HG03066 (cell line): ENCODE data around the gene PLCD1.

Source experiments
- ATAC-seq: cut with Tn5 transposase; IDR thresholded peaks from one replicate; pipeline ENCODE4 v1.9.1; 2021; ENCODE audit warnings: low read depth; ENCODE audit not compliant: unreplicated experiment

The PLCD1 gene

DNA sequence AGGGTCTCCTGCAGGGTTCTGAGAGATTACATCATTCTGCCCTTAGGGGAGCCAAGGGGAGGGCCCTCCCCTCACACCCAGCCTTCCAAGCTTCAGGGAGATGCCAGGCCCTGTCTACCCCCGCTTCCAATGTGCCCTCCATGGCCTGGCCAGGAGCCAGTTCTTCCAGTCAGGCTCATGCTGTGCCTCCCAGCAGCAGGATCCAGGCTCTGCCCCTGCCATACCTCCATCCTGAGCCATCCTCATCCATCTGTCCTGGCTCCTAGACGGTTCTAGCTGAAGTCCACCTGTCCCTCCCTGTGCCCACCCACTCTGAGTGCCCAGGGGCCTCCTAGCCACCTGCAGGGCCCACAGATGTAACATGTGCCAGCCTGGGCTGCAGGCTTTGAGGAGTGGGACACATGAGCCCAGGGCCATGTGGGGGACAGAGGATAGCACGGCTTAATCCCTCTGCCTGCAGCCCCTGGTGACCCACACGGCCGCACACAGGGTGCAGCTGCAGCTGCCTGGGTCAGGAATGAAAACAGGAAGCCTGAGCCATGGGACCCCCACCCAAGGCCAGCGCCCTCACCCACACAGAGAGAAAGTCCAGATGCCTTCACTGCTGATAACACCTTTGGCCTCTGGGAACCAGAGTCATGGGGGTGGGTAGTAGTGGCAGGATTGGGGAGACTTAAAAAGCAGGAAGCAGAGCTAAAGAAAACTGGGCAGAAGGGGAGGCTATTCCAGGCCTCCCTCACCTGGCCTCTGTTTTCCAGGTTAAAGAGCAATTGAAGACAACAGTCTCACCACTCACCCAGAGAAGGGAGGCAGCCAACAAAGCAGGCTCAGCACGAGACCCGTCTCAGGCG lies 11.8 kb downstream of the PLCD1 start:
- no peak for ATAC-seq

DNA sequence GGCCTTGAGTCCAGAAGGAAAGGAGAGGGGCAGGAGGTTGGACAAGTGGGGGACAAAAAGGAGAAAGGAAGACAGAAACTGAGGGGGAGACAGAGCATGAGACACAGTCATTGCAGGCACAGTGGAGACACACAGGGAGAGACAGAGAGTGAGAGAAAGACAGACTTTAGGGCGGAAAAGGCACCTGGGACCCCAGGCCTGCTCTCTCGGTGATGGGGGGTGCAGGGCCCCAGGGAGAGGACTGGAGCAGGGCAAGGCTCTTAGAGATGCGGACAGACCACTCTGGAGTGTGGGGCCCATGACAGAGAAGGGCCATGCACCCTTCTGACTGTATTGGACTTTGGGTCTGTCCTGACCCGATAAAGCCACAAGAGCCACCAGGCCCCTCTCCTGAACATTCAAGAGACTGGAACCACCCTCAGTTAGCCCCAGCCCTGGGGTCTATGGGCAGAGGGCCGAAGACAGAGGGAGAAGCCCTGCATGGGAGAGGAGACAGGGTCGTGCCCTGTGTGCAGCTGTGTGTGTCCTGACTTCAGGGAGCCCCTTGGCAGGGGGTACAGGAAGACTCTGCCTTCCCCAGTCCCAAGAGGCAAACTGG lies 12.5 kb downstream of the PLCD1 start:
- no peak for ATAC-seq

DNA sequence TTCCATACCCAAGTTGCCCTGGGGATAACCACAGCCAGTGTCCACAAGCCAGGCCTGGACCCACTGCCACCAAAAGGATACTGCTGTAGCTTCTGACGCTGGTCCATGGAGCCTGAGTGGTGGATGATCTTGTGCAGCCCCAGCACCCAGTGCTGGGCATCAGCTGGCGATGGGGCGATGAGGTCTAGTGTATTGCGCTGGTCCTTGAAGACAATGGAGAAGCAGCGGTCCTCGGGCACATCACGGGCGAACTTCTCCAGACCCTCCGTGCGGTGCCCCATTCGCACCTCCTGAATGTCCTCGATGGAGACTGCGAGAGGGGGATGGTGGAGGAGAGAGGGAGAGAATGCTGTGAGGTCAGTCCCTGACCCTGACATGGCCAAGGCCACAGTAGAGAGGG lies 13.0 kb downstream of the PLCD1 start:
- no peak for ATAC-seq

DNA sequence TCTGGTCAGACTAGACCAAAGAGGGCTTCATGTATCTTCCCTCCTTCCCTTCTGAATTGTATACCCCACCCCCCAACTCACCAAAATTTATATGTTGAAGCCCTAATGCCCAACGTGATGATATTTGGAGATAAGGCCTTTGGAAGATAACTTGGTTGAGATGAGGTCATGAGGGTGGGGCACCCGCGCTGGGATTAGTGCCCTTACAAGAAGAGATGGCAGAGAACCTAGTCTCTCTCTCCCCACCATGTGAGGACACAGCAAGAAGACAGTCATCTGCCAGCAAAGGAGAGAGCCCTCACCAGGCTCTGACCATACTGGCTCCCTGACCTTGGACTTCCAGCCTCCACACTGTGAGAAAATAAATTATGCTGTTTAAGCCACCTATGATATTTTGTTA lies 13.5 kb downstream of the PLCD1 start:
- no peak for ATAC-seq

DNA sequence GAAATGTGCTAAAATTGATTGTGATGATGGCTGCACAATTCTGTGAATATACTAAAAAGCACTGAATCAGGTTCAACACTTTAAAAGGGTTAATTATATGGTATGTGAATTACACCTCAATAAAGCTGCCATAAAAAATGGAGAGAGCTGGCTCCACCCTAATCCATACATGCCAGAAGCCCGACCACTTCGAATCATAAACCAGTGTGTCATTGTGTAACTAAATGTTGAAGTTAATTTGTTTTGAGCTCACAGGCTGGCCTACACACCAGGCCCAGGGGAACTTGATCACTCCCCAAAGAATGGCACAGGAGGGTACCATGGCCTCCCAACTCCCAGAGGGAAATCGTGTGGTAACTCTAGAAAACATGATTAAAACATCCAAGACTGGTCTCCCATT lies 14.0 kb downstream of the PLCD1 start:
- ATAC-seq, result no peak

DNA sequence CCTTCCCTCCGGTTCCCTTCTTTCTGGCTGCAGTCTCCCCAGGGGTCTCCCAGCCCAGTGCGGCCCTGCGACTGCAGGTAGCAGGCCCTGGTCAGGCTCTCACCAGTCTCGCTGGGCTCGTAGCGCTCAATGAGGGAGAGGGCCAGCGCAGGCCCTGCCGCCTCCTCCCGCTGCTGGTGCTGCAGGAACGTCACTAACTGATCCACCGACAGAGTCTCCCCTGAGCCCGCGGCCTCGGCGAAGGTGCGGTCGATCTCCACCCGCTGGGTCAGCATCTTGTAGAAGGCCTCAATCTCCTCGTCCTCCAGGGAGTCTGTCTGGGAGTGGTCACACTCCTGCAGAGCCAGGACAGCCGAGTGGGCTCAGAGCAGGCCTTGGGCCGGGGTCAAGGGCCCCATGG lies 18.3 kb downstream of the PLCD1 start:
- ATAC-seq, result no peak

DNA sequence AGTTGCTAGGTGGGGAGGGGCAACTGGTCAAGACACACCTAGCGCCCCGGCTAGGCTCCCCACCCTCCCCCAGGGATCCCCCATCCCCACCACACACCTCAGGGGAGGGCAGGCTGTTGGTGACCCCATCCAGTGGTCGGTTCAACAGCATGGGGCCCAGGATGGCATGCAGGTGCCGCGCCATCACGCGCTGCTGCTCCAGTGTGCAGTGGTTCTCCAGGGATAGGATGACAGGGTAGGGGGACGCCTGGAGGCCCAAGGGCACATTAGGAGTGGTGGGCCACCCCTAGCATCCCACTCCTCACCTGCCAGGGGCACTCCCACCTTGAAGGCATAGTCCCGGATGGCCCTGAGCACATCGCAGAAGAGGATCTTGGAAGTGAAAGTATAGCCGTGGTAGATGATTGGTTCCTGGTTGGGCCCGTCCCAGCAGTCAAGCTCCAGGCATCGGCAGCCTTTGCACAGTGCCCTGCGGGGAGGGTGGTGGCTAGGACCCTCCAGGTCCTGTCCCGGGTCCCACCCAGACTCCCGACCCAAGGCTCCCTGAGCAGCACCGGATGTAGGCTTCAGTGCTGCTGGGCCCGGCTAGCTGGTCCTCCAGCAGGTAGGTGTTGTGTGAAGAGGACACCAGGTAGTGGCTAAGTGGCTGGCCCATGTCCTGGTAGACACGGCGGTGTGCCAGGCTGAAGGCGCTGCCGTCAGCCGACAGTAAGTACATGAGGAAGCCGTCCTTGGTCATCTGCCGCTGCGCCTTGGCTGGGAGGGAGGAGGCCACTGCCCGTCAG lies 19.4 kb downstream of the PLCD1 start:
- ATAC-seq, result no peak

DNA sequence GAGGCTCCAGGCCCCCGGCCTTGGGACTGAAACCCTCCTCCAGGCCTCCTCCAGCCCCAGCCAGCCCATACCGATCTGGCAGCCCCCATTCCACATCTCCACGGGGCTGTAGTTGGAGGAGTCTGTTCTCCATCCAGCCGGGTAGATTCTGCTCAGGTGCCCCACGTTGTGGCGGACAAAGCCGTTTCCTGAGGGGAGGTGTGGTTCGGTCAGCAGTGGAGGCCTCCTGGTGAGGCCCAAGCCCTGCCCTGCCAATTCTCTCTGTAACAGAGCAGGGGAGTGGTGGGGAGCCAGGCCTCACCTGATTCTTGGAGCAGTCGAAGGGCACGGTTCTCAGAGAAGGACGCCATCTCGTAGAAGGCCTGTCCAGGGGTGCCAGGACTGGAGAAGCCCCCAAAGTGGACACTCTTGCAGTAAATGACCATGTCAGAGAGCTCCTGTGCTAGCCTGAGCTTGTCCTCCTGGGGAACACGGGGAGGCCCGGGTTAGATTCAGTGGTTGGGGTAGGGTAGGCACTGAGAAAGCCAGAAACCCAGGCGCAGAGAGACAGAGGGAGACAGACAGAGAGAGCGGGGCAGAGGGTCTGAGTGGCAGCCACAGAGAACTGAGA lies 20.4 kb downstream of the PLCD1 start:
- no peak for ATAC-seq

DNA sequence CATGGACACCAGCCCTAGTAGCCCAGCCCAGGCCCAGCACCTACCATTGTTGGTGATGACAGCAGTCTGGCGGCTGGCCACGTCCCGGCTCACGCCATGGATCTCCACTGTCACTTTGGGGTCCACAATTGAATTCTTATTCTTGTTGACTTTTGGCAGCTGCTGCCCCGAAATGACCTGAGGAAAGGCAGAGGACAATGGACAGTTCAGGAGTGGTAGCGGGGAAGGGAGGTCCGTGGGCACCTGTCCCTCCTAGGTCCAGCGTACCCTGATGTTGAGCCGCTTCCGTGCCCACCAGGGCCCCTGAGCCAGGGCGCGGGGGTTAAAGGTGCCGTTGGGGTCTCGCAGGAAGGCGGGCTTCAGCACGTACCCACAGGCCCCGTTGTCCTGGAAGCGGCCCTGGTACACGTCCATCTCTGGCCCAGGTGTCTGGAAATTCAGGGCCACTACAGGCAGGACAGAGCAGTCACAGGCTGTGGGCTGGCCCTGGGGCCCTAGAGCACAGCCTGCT lies 21.2 kb downstream of the PLCD1 start:
- ATAC-seq, result no peak

DNA sequence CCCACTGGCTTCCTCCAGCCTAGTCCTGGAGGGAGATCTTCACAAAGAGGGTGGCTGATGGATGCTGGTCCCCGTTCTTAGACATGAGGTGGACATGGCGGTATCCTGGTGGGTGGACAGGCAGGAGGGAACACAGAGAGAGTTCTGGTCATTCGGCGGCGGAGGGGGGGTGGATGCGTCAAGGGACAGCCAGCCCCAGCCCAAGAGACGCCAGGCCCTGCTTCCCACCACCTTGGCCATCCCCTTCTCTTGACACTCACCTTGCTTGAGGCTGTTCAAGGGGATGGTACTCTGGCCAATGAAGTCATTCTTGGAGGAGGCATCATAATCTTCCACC lies 21.7 kb downstream of the PLCD1 start:
- no peak for ATAC-seq

DNA sequence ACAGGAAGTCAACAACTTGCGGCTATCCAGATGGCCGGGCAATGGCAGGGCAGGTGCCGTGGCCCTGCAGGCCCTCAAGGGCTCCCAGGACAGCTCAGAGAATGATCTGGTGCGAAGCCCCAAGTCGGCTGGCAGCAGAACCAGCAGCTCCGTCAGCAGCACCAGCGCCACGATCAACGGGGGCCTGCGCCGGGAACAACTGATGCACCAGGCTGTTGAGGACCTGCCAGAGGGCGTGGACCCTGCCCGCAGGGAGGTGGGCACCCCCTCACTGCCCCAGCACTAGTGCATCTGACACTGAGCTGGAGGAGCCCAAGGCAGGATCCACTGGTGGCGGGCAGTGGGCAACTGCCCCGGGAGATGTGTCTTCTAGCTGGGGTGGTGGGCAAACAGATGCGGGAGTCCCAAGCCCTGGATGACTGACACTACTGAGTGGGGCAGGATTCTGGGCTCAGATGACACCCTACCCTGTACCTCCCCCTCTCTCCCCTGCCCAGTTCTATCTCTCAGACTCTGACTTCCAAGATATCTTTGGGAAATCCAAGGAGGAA lies 22.9 kb downstream of the PLCD1 start:
- no peak for ATAC-seq

DNA sequence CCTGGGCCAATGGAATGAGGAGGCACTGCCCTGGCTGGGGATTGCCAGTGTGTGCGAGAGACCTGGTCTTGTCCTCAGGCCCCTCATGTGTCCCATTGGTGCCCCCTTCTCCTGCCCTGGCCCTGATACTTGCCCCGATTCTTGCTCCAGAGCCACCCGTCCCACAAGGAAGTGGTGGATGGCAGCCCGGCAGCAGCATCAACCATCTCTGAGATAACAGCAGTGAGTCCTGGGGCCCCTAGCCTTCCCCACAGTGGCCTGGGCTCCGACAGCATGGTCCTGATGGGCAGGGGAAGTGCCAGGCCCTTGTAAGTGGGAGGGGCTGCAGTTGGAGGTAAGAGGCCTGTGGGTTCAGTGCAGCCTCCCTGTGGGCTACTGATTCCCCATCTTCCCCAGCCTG lies 23.4 kb downstream of the PLCD1 start:
- no peak for ATAC-seq

DNA sequence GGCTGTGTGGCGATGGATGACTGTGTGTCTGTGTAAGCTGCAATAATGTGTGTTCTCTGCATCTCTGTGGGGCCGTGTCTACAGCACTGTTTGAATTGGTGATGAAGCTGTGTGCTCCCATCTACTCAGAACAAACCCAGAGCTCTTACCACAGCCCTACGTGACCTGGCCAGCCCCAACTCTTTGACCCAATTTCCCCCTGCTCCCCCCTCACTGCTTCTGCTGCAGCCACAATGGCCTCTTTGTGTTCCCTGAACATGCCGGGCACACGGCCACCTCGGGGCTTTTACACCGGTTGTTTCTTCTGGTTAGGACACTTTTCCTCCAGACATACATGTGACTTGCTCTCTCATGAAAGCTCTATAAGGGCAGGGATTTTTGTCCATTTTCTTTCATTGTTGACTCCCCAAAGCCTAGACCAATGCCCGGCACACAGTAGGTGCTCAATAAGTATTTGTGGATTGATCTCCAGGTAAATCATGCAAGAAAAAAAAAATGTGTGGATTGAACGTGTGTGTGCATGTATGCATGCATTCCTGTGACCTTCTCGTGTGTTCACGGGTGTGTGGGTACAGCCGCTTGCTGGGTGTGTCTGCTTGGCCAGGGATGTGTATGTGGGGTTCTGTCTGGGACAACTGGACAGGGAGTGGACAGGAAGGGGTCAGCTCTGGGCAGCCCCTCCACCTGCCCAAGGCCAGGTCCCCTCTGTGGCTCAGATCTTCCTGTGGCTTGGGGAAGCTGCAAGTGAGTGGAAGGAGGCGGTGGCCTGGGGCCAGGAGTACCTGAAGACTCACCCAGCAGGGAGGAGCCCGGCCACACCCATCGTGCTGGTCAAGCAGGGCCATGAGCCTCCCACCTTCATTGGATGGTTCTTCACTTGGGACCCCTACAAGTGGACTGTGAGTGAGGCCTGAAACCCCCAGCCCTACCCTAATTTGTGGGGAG lies 24.1 kb downstream of the PLCD1 start:
- no peak for ATAC-seq

DNA sequence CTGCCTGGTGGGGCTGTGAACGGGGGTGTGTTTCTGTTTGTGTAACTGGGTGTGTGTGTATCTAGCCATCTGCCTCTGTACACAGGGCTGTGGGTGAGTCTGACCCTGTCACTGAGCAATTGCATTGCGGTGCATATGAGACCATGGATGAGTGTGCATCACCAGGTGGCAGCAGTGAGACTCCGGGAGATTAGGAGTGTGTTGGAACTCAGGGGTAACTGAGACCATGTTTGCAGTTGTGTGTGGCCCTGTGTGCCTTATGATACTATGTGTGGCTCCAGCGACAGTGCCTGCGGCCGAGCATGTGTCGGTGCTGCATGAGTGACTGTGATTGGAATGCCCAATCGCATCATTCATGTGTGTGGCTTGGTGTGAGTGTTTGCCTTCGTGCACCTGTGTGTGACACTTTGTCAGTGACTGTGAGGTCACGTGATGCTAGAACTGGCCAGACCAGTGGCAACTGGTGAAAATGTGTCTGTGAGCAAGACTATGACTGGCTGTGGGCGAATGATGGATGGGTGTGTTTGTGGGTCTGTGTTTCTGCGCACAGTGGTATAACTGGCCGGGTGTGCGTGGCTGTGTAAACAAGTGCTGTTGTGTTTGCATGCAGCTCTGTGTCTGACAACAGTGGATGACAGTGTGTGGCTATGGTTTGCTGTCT lies 24.9 kb downstream of the PLCD1 start:
- ATAC-seq, result no peak

DNA sequence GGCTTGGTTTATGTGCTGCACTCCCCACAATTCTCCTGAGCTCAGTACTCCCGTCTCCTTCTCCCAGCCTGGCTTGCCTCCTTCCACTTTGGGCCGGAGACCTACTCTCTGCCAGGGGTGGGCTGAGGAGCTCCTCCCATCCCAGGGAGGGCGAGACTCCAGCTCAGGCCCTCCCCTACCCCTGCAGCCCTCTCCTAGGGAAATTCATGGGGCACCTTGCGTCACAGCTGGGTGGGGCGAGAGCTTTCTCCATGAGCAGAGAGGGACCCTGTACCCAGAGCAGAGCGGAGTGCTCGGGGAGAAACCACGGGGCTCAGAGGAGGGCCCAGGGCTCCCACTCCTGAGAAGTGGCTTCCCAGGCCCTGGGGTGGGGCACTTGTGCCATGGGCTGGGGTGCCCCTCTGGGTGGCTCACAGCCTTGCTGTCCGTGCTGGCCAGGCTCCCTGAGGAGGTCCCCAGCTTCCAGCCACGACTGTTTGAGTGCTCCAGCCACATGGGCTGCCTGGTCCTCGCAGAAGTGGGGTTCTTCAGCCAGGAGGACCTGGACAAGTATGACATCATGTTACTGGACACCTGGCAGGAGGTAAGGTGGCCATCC lies 25.5 kb downstream of the PLCD1 start:
- ATAC-seq, result no peak

DNA sequence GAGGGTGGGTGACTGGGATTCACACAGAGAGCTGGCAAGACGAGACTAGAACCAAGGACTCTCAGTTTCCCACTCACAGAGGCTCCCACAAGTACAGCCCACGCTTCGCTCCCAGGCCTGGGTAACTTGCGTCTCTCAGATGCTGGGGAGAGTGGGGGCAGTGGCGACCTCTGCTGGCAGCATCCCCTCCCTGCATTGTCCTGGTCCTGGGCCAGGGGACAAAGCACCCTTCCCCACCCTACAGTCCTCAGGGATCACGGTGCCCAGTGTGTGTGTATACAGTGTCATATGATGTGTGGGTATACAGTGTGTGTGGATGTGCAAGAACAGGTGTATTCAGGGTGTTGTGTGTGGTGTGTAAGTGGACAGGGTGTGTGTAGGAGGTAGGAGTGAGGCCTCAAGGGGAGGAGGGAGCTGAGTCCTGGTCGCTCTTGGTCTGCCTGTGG lies 26.0 kb downstream of the PLCD1 start:
- ATAC-seq, result peak; percentile 42

DNA sequence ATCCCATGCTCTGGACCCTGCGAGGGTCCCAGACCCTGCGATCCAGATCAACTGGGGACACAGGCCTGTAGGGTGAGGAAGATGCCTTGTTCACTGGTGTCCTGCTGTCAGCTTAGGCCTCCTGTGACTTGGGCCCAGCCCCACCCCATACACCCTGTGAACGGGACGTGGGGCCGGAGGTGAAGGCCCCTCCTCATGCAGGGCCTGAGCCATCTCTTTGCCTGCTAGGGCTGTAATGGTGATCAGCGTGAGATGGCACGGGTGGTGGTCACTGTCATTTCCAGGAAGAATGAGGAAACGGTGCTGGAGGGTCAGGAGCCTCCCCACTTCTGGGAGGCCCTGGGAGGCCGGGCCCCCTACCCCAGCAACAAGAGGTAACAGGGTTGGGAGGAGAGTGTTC lies 26.5 kb downstream of the PLCD1 start:
- ATAC-seq, result no peak

DNA sequence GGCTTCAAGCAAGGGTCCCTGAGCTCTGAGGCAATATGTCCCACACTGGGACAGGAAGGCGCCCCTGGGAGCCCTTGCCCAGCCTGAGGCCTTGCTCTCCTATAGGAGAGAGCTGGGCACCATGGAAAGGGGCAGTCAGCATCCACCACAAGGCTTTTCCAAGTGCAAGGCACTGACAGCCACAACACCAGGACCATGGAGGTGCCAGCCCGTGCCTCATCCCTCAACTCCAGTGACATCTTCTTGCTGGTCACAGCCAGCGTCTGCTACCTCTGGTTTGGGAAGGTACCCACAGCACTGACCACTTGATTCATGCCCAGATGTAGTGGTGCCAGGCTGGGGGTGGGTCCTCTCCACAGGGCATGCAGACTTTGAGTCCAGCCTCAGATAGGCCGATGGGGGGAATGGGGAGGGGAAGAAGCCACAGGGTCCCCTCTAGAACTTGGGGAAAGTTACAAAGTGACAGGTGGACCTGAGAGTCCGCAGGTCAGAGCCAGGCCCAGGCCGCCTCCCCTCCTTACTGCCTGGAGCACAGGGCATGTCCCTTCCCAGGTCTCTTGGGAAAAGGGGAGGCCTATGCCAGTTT lies 27.1 kb downstream of the PLCD1 start:
- ATAC-seq, result no peak
